ENCODE data around the gene ERCC1. TPM values are rescaled to one million over a fixed set of nuclear protein-coding genes. Genes with fewer than 3 reads are reported as not detected.

ERCC1 gene
- total RNA-seq, 1 experiment from 2014 or later: 57.3 TPM

- Histone ChIP-seq H3K9ac (ENCODE audit: low read length) (peak overlapping the region; percentile 95), H3K4me2 (ENCODE audit: low read length) (peak overlapping the region; percentile 84), H3K36me3 (ENCODE audit: low read depth, low read length) (peaks cover 4% of the 10 kb centered on the region; the same call in 1 of the 2 replicates), H3K4me1 (ENCODE audit: insufficient read depth, low read length) (peaks cover 24% of the 10 kb centered on the region; the same call in 1 of the 2 replicates), H2AFZ (ENCODE audit: low read length) (peak overlapping the region; percentile 76; the same call in 1 of the 2 replicates), H3K4me3 (ENCODE audit: low read length) (peak overlapping the region; percentile 97), H3K9me3 (ENCODE audit: low read length) (no peaks in the 10 kb centered on the region), H3F3A (ENCODE audit: low read length, unreplicated experiment) (no peaks in the 10 kb centered on the region), H3K79me2 (ENCODE audit: low read length) (peaks cover 75% of the 10 kb centered on the region), H3K27ac (ENCODE audit: low read length) (peak overlapping the region; percentile 92; the same call in 1 of the 2 replicates), H3K9me2 (replicated peaks; ENCODE audit: low read length) (no peaks in the 10 kb centered on the region), H4K20me1 (ENCODE audit: low read length) (no peaks in the 10 kb centered on the region), H3K27me3 (ENCODE audit: low read length) (no peaks in the 10 kb centered on the region)
- peak; percentile 79 for TF ChIP-seq CTCF (conservative IDR thresholded peaks at IDR 0.05; ENCODE audit: low read depth, low read length)
- TF ChIP-seq EZH2 (IDR thresholded peaks at IDR 0.05; ENCODE audit: low read length, unreplicated experiment): no peak
- BruUV-seq (replicated peaks): no TSS peak
- ChIA-PET POLR2A (ENCODE audit: unreplicated experiment) (interaction anchor here (0.6 kb wide), 1 partner anchor 31 kb away, joined by 3 read pairs; no protein-coding TSS in a partner anchor), CTCF (no interaction called here)
- intact Hi-C loops (cut with micrococcal nuclease): loop anchor here (2.0 kb wide), 1 partner anchor 75 kb away; no protein-coding TSS in a partner anchor
- peak; percentile 75 for DNase-seq
- peak; percentile 14; the same call in 1 of the 2 replicates for ATAC-seq
Measured at GRCh38 chr19:45403781-45404556, 19.7 kb downstream of the ERCC1 start.

- peaks cover under 1% of the 10 kb centered on the region; the same call in 1 of the 2 replicates for H3K36me3 ChIP-seq (ENCODE audit: low read depth, low read length)
- ChIA-PET CTCF (no interaction called here), POLR2A (ENCODE audit: unreplicated experiment) (no interaction called here)
- H3K4me1 ChIP-seq (ENCODE audit: insufficient read depth, low read length): peaks cover 23% of the 10 kb centered on the region; the same call in 1 of the 2 replicates
- no TSS peak for BruUV-seq (replicated peaks)
- H3F3A ChIP-seq (ENCODE audit: low read length, unreplicated experiment): no peaks in the 10 kb centered on the region
- no peak overlapping the region for H2AFZ ChIP-seq (ENCODE audit: low read length)
- no peak for DNase-seq
- H3K9me2 ChIP-seq (replicated peaks; ENCODE audit: low read length): no peaks in the 10 kb centered on the region
- H3K27ac ChIP-seq (ENCODE audit: low read length): no peak overlapping the region
- peak overlapping the region; percentile 97 for H3K4me3 ChIP-seq (ENCODE audit: low read length)
- intact Hi-C loops (cut with micrococcal nuclease): no loop called here
- peaks cover 68% of the 10 kb centered on the region for H3K79me2 ChIP-seq (ENCODE audit: low read length)
- H3K4me2 ChIP-seq (ENCODE audit: low read length): peak overlapping the region; percentile 84
- TF ChIP-seq CTCF (conservative IDR thresholded peaks at IDR 0.05; ENCODE audit: low read depth, low read length): no peak
- no peak for TF ChIP-seq EZH2phosphoT487 (IDR thresholded peaks at IDR 0.05; ENCODE audit: borderline replicate concordance, low read length)
- no peak for TF ChIP-seq EZH2 (IDR thresholded peaks at IDR 0.05; ENCODE audit: low read length, unreplicated experiment)
- no peaks in the 10 kb centered on the region for H4K20me1 ChIP-seq (ENCODE audit: low read length)
- H3K9me3 ChIP-seq (ENCODE audit: low read length): no peaks in the 10 kb centered on the region
- no peaks in the 10 kb centered on the region for H3K27me3 ChIP-seq (ENCODE audit: low read length)
- H3K9ac ChIP-seq (ENCODE audit: low read length): no peak overlapping the region; the same call in 1 of the 2 replicates
- no peak for ATAC-seq
Measured at GRCh38 chr19:45403272-45403671, 20.4 kb downstream of the ERCC1 start.

All from PC-3 (cell line).